GM10248 (cell line): Measurements from ENCODE around the gene JAKMIP1.

Experiments used
- CTCF ChIA-PET: fragments of 300-600 bp; sonication (Branson Sonifier 250); formaldehyde crosslinking; extraction: SDS; loops from one replicate; lab custom pipeline; 2021; ENCODE audit warnings: antibody characterized with exemption; lab: Yijun Ruan, JAX
- POLR2A ChIA-PET: fragments of 350-650 bp; sonication (Branson Sonifier 250); formaldehyde crosslinking; extraction: SDS; loops from one replicate; lab custom pipeline; 2020; ENCODE audit warnings: antibody characterized with exemption; lab: Yijun Ruan, JAX
- DNase-seq: peaks from one replicate; pipeline ENCODE4 v3.0.0; 2012; ENCODE audit errors: extremely low spot score
- TF ChIP-seq, protein P1 (sequence below): IDR thresholded peaks from 2 replicates; pipeline ENCODE4 v1.5.1; 2012; ENCODE audit warnings: mild to moderate bottlenecking, low read depth; ENCODE audit errors: extremely low read depth, missing control alignments, control extremely low read depth

Gene JAKMIP1

GRCh38 chr4:6233929-6234328 is 33.6 kb upstream of the JAKMIP1 start:
- TF ChIP-seq, protein P1, sequence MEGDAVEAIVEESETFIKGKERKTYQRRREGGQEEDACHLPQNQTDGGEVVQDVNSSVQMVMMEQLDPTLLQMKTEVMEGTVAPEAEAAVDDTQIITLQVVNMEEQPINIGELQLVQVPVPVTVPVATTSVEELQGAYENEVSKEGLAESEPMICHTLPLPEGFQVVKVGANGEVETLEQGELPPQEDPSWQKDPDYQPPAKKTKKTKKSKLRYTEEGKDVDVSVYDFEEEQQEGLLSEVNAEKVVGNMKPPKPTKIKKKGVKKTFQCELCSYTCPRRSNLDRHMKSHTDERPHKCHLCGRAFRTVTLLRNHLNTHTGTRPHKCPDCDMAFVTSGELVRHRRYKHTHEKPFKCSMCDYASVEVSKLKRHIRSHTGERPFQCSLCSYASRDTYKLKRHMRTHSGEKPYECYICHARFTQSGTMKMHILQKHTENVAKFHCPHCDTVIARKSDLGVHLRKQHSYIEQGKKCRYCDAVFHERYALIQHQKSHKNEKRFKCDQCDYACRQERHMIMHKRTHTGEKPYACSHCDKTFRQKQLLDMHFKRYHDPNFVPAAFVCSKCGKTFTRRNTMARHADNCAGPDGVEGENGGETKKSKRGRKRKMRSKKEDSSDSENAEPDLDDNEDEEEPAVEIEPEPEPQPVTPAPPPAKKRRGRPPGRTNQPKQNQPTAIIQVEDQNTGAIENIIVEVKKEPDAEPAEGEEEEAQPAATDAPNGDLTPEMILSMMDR = no peak
- ChIA-PET POLR2A (no interaction called here), CTCF (no interaction called here)
- no peak for DNase-seq

- ChIA-PET POLR2A (no interaction called here), CTCF (no interaction called here)
- TF ChIP-seq, protein P1 = no peak
- DNase-seq = no peak
Observed at GRCh38 chr4:6232836-6233785, 32.8 kb upstream of the JAKMIP1 start.

GRCh38 chr4:6231663-6232165 is 31.4 kb upstream of the JAKMIP1 start:
- CTCF ChIA-PET = interaction anchor here (1.0 to 1.3 kb wide), 2 partner anchors 18 to 21 kb away, joined by 3 to 5 read pairs; no protein-coding TSS in a partner anchor
- POLR2A ChIA-PET = no interaction called here
- TF ChIP-seq, protein P1 = no peak
- no peak for DNase-seq

DNA sequence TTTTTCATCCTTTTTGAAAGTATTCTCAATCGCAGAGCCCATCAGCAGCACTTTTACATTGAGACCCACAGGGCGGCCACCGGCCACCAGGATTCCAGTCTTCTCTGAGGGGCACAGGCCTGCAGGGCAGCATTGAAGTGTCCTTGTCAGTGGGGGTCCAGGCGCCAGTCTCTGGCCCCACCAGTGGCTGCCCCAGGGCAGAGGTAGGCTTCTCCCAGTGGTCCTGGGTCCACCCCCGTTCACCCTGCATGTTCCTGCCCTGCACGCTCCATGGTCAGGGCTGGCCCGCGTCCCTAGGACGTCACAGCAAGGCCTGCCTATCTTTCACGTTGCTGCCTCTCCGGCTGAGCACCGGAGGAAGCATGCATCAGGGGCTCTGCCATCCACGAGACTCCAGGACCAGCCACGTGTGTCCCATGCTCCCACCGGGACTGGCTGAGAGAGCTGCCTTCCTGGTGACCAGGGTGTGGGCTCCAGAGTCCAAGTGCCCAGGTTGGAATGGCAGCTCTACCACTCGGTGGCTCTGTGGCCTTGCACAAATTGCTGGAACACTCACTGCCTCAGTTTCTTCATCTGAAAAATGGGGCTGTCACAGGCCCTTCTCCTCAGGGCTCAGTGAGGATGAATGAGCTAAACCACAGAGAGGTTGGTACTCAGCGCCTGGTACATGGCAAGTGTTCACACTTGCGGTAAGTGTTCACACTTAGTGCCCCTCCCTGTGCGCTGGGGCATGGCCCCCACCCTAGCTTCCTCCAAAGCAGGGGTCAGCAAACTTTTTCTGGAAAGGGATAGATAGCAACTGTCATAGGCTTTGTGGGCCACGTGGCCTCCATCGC is 30.7 kb upstream of the JAKMIP1 start:
- DNase-seq = no peak
- CTCF ChIA-PET = interaction anchor here (1.0 to 1.3 kb wide), 2 partner anchors 19 to 21 kb away, joined by 3 to 5 read pairs; no protein-coding TSS in a partner anchor
- TF ChIP-seq, protein P1 = no peak
- POLR2A ChIA-PET = no interaction called here

DNA sequence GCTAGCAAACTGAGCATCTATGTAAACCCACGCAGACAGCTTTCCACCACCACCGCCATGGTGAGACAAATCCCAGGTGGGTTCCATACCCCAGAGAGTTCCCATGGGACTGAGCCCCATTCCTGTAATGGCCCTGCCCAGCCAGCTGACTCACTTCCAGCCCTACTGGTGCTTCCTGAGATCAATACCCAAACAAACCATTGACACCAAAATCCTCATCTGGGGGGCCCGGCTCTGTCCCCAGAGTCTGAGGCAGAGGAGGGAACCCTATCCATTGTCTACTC is 30.1 kb upstream of the JAKMIP1 start:
- ChIA-PET POLR2A (no interaction called here), CTCF (interaction anchor here (1.6 to 1.9 kb wide), 2 partner anchors 19 to 21 kb away, joined by 5 to 7 read pairs; no protein-coding TSS in a partner anchor)
- TF ChIP-seq, protein P1 = no peak
- DNase-seq = no peak
